Gastroesophageal sphincter (tissue), 4 donors: ENCODE data around the gene CRIM1. TPM values are rescaled to one million over a fixed set of nuclear protein-coding genes. Genes with fewer than 3 reads are reported as not detected.
A peak's percentile ranks its signal among the peaks of the same experiment; 100 is the strongest.

Experiments
- ATAC-seq: fragments of 150-250 bp; one replicate; pipeline ENCODE4 v1.9.1; 2016; ENCODE audit warnings: mild to moderate bottlenecking, moderate library complexity
- H3K27ac ChIP-seq, 4 donors: fragments of 200-600 bp; sonication (generic) in 3 of 4; 1 replicate in 3 of 4; 2 replicates in 1 of 4; pipeline ENCODE4 v1.5.1; 2016 to 2019
- H3K27me3 ChIP-seq: fragments of 200-600 bp; sonication (generic); one replicate; pipeline ENCODE4 v1.5.1; 2019
- H3K36me3 ChIP-seq, 2 donors: fragments of 200-600 bp; sonication (generic); one replicate each; pipeline ENCODE4 v1.5.1; 2019; ENCODE audit warnings: control low read depth in 1 of 2
- H3K4me1 ChIP-seq, 3 donors: fragments of 200-600 bp; sonication (generic); 1 replicate in 2 of 3; 2 replicates in 1 of 3; pipeline ENCODE4 v1.5.1; 2016 to 2019; ENCODE audit warnings: control low read depth in 2 of 3
- H3K4me3 ChIP-seq, 2 donors: fragments of 200-600 bp; sonication (generic); one replicate each; pipeline ENCODE4 v1.5.1; 2019; ENCODE audit warnings: mild to moderate bottlenecking in 1 of 2, moderate library complexity in 1 of 2
- H3K9me3 ChIP-seq, 3 donors: fragments of 200-600 bp; sonication (generic); one replicate each; pipeline ENCODE4 v1.5.1; 2017 to 2019; ENCODE audit warnings: control low read depth in 2 of 3
- EP300 ChIP-seq: sonication (generic); formaldehyde crosslinking; IDR thresholded peaks from one replicate; pipeline ENCODE4 v1.6.1; 2017; ENCODE audit warnings: antibody characterized with exemption, mild to moderate bottlenecking
- POLR2A ChIP-seq, 2 donors: fragments of 450-650 bp; IDR thresholded peaks; one replicate each; pipeline ENCODE4 v1.6.1; 2017; ENCODE audit warnings: antibody characterized with exemption in 2 of 2, mild to moderate bottlenecking in 2 of 2, moderate library complexity in 1 of 2
- POLR2AphosphoS5 ChIP-seq: sonication (generic); formaldehyde crosslinking; IDR thresholded peaks from one replicate; pipeline ENCODE4 v1.6.1; 2017; ENCODE audit warnings: antibody characterized with exemption
- WGBS, 2 donors: methylation state at CpG; one replicate each; pipeline ENCODE4 v1.1.5; 2018; ENCODE audit warnings: low coverage in 1 of 2; 5-methylcytosine and 5-hydroxymethylcytosine counted together
- total RNA-seq, 4 donors: library from RNA; depleted of rRNA; stranded (reverse); fragments of >200 nt; gene quantifications; one replicate each; pipeline ENCODE4 v1.1.0, GENCODE V29; 2016
- TF ChIP-seq, protein P1 (sequence below), 4 experiments: fragments of 200-600 bp in 2 of 4; fragments of 450-650 bp in 2 of 4; sonication (generic) in 1 of 4; IDR thresholded peaks; one replicate each; pipeline ENCODE4 v1.5.1; 2017 to 2019; ENCODE audit warnings: antibody characterized with exemption in 4 of 4, mild to moderate bottlenecking in 2 of 4, moderate library complexity in 2 of 4

CRIM1 gene
- total RNA-seq, 4 donors from 2014 or later, result 150 to 342 (median 203) TPM

DNA sequence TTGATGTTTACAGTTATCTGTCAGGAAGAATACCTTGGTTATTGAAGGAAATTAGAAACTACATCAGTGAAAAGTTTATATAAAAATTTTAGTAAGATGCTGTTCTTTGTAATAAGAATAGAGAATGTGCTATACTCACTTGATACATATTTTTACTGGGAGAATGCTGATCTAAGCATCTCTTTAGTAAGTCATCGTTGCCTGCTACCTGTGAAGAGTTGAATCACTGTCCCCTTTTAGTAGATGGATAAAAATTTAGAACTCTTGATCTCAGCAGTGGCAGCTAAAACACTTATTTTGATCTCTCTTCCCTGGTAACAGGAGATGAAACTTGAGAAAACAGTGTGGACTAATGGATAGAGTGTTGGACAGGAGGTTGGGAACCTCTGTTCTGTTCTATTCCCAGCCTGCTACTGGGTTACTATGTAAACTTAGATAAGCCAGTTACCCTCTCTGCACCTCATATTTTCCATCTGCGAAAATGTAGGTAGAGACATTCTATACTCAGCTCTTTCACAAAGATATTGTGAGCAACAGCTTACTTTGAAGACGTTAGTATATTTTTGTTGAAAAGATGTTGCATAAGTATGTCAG lies 142.1 kb downstream of the CRIM1 start:
- peak; percentile 16 for ATAC-seq
- H3K4me1 ChIP-seq, result peaks cover 3 to 43% (median 7%) of the 10 kb centered on the region in 3 donors

DNA sequence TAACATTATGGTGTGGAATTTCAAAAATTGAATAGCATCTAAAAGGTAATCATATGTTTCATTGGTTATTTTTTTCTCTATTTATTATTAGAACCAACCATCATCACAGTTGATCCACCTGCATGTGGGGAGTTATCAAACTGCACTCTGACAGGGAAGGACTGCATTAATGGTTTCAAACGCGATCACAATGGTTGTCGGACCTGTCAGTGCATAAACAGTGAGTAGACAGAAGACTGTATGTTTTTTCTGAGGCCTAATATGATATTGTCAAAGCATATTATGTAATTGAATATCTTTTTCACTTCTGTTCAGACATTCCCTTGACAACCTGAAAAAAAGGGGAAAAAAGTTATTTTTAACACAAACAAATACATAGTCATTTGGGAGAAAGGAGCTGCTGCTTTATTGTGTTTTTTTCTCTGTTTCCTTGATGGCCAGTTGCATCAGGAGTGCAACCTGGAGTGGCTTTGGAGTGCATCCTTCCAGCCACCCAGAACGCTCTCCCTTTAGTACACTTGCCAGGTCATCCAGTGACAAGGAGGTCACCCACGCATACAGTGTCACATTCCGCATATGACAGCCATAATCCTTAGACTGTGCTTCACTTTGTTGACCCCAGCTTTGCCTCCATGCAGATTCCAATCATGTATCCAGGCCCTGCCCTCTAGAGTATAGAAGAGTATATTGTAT lies 143.7 kb downstream of the CRIM1 start:
- Histone ChIP-seq H3K27ac (peak overlapping the region in 1 of 4 donors; percentile 10), H3K36me3 (peaks cover 0 to 53% of the 10 kb centered on the region in 2 donors), H3K27me3 (no peaks in the 10 kb centered on the region), H3K9me3 (no peaks in the 10 kb centered on the region), H3K4me3 (no peak overlapping the region), H3K4me1 (peaks cover 0 to 27% (median 2%) of the 10 kb centered on the region in 3 donors)
- WGBS, 2 donors, result 86% methylated on average over 6 of the region's 6 CpGs
- TF ChIP-seq, protein P1, sequence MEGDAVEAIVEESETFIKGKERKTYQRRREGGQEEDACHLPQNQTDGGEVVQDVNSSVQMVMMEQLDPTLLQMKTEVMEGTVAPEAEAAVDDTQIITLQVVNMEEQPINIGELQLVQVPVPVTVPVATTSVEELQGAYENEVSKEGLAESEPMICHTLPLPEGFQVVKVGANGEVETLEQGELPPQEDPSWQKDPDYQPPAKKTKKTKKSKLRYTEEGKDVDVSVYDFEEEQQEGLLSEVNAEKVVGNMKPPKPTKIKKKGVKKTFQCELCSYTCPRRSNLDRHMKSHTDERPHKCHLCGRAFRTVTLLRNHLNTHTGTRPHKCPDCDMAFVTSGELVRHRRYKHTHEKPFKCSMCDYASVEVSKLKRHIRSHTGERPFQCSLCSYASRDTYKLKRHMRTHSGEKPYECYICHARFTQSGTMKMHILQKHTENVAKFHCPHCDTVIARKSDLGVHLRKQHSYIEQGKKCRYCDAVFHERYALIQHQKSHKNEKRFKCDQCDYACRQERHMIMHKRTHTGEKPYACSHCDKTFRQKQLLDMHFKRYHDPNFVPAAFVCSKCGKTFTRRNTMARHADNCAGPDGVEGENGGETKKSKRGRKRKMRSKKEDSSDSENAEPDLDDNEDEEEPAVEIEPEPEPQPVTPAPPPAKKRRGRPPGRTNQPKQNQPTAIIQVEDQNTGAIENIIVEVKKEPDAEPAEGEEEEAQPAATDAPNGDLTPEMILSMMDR (IDR thresholded peaks at IDR 0.05), result no peak
- TF ChIP-seq POLR2AphosphoS5, result no peak
- TF ChIP-seq EP300, result no peak
- no peak for TF ChIP-seq POLR2A (IDR thresholded peaks at IDR 0.05)
- no peak for ATAC-seq

More for the DNA sequence above, 142.1 kb downstream of the CRIM1 start:
- TF ChIP-seq EP300 (no peak), POLR2A (IDR thresholded peaks at IDR 0.05) (no peak), POLR2AphosphoS5 (no peak)
- TF ChIP-seq, protein P1 (IDR thresholded peaks at IDR 0.05), result no peak
- H3K27ac ChIP-seq, result no peak overlapping the region
- no peaks in the 10 kb centered on the region for H3K27me3 ChIP-seq
- H3K36me3 ChIP-seq, result peaks cover 0 to 37% of the 10 kb centered on the region in 2 donors
- no peak overlapping the region for H3K4me3 ChIP-seq
- H3K9me3 ChIP-seq, result no peaks in the 10 kb centered on the region
- WGBS, 2 donors, result 60 to 65% methylated on average over 3 of the region's 3 CpGs

DNA sequence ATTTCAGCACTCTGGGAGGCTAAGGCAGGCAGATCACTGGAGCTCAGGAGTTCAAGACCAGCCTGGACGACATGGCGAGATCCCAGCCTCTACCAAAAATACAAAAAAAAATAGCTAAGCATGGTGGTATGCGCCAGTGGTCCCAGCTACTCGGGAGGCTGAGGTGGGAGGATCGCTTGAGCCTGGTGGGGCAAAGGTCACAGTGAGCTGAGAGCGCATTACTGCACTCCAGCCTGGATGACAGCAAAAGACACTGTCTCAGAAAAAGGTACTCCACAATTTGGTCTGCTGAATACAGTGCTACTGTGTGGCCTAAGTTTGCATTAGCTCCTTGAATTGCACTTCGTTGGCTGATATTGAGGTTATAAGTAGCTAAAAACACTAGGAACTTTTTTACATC lies 144.5 kb downstream of the CRIM1 start:
- peaks cover 0 to 59% of the 10 kb centered on the region in 2 donors for H3K36me3 ChIP-seq
- no peak overlapping the region for H3K27ac ChIP-seq
- no peaks in the 10 kb centered on the region for H3K9me3 ChIP-seq
- peaks cover 0 to 27% (median 0%) of the 10 kb centered on the region in 3 donors for H3K4me1 ChIP-seq
- no peak for ATAC-seq
- no peak for TF ChIP-seq POLR2AphosphoS5
- TF ChIP-seq, protein P1 (IDR thresholded peaks at IDR 0.05), result no peak
- TF ChIP-seq POLR2A (IDR thresholded peaks at IDR 0.05), result no peak
- TF ChIP-seq EP300, result no peak
- 96 to 100% methylated on average over 1 to 5 of the region's 7 CpGs for WGBS, 2 donors
- H3K27me3 ChIP-seq, result no peaks in the 10 kb centered on the region
- H3K4me3 ChIP-seq, result no peak overlapping the region

DNA sequence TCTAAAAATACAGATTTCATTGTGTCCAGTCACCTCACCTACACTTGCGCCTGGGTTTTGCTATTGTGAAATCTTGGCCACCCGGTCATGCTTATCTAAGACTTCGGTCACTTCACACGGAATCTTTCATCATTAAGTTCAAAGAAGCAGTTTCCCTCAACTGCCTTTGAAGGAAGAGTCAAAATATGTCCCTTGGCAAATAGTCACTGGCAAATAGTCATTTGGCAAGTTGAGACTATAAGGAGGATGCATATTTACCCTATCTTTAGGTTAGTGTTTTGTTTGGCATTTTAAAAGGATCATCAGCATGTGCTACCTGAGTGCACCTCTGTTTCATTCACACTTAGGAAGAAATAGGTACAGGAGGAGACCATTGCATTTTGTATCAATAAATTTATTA lies 146.5 kb downstream of the CRIM1 start:
- H3K36me3 ChIP-seq, result peaks cover 0 to 73% of the 10 kb centered on the region in 2 donors
- no peak overlapping the region for H3K27ac ChIP-seq
- no peaks in the 10 kb centered on the region for H3K9me3 ChIP-seq
- H3K27me3 ChIP-seq, result no peaks in the 10 kb centered on the region
- WGBS, 2 donors, result 59 to 100% methylated on average over 4 of the region's 4 CpGs
- ATAC-seq, result no peak
- H3K4me1 ChIP-seq, result peaks cover 0 to 27% (median 0%) of the 10 kb centered on the region in 3 donors
- no peak for TF ChIP-seq POLR2A (IDR thresholded peaks at IDR 0.05)
- no peak for TF ChIP-seq POLR2AphosphoS5
- TF ChIP-seq, protein P1 (IDR thresholded peaks at IDR 0.05), result no peak
- no peak for TF ChIP-seq EP300
- H3K4me3 ChIP-seq, result no peak overlapping the region

DNA sequence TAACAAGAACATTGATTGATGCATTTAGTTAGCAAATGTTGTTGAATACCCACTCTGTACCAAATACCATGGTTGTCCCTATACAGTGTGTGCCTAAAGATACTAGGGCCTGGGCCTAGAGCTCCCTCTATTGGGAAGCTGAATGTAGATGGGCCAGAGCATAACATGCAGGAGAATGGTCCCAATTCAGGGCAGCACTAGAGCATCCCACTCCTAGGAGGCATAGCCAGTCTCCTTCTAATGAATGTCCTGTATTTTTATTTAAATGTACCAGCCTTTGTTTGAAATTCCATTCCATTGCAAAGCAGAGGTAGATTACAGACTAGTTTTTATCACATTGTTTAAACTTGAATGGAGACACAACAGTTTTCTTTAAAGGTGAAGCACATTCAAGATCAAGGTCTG lies 151.8 kb downstream of the CRIM1 start:
- Histone ChIP-seq H3K4me3 (no peak overlapping the region), H3K27me3 (no peaks in the 10 kb centered on the region), H3K9me3 (no peaks in the 10 kb centered on the region), H3K4me1 (peaks cover 0 to under 1% (median 0%) of the 10 kb centered on the region in 3 donors), H3K36me3 (peaks cover 0 to 73% of the 10 kb centered on the region in 2 donors), H3K27ac (no peak overlapping the region)
- TF ChIP-seq POLR2A (IDR thresholded peaks at IDR 0.05) (no peak), EP300 (no peak)
- TF ChIP-seq, protein P1 (IDR thresholded peaks at IDR 0.05), result peak; percentile 46 to 73 (median 60)
- ATAC-seq, result peak; percentile 74
